Keratinocyte (primary cell): ENCODE data around the gene ATP11B. TPM values are rescaled to one million over a fixed set of nuclear protein-coding genes. Genes with fewer than 3 reads are reported as not detected.

ENCODE experiments used
- DNase-seq: peaks from one replicate; pipeline ENCODE4 v3.0.0-alpha.2; 2011; ENCODE audit warnings: low read depth, missing footprints, low spot score
- FAIRE-seq: peaks from 2 replicates; lab custom pipeline; 2011; peaks lifted over from hg19 to GRCh38; lab: Jason Lieb, UNC
- H2AFZ ChIP-seq: 2 replicates; pipeline ENCODE4 v1.6.0; 2012; ENCODE audit warnings: low read length, control low read depth, inconsistent platforms; ENCODE audit not compliant: control insufficient read depth
- H3K27ac ChIP-seq: 2 replicates; pipeline ENCODE4 v1.5.1; 2011; ENCODE audit warnings: low read length; ENCODE audit not compliant: control insufficient read depth, insufficient read depth
- H3K27me3 ChIP-seq: 3 replicates; pipeline ENCODE4 v1.6.0; 2011; ENCODE audit warnings: low read length; ENCODE audit not compliant: control insufficient read depth, insufficient read depth; ENCODE audit errors: extremely low read depth
- H3K36me3 ChIP-seq, 2 experiments: 2 replicates in 1 of 2; 3 replicates in 1 of 2; pipeline ENCODE4 v1.5.1; 2011; ENCODE audit warnings: low read length in 2 of 2, mild to moderate bottlenecking in 1 of 2; ENCODE audit not compliant: control insufficient read depth in 2 of 2, insufficient read depth in 2 of 2; ENCODE audit errors: extremely low read depth in 1 of 2
- H3K4me1 ChIP-seq: 3 replicates; pipeline ENCODE4 v1.5.1; 2011; ENCODE audit warnings: low read length; ENCODE audit not compliant: control insufficient read depth, insufficient read depth; ENCODE audit errors: extremely low read depth
- H3K4me2 ChIP-seq: 3 replicates; pipeline ENCODE4 v1.6.0; 2011; ENCODE audit warnings: low read depth, low read length; ENCODE audit not compliant: control insufficient read depth, insufficient read depth; ENCODE audit errors: extremely low read depth
- H3K4me3 ChIP-seq, 3 experiments: fragments of 200-600 bp in 1 of 3; sonication (generic) in 1 of 3; 2 replicates in 2 of 3; 3 replicates in 1 of 3; pipeline ENCODE4 v1.5.1; 2011 to 2016; ENCODE audit warnings: low read length in 3 of 3, mild to moderate bottlenecking in 3 of 3, control low read depth in 2 of 3, inconsistent platforms in 1 of 3, low read depth in 1 of 3, mixed read lengths in 1 of 3, mixed run types in 1 of 3, moderate library complexity in 1 of 3; ENCODE audit not compliant: control insufficient read depth in 2 of 3, insufficient read depth in 2 of 3; ENCODE audit errors: extremely low read depth in 1 of 3
- H3K79me2 ChIP-seq: 2 replicates; pipeline ENCODE4 v1.6.0; 2012; ENCODE audit warnings: low read length; ENCODE audit not compliant: control insufficient read depth, insufficient read depth
- H3K9ac ChIP-seq: 3 replicates; pipeline ENCODE4 v1.6.0; 2011; ENCODE audit warnings: low read length; ENCODE audit not compliant: control insufficient read depth, insufficient read depth; ENCODE audit errors: extremely low read depth
- H3K9me1 ChIP-seq: 3 replicates; pipeline ENCODE4 v1.6.0; 2011; ENCODE audit warnings: low read length; ENCODE audit not compliant: control insufficient read depth, insufficient read depth; ENCODE audit errors: extremely low read depth
- H3K9me3 ChIP-seq: 2 replicates; pipeline ENCODE4 v1.5.1; 2012; ENCODE audit warnings: low read depth, low read length; ENCODE audit not compliant: control insufficient read depth
- H4K20me1 ChIP-seq: 3 replicates; pipeline ENCODE4 v1.6.0; 2011; ENCODE audit warnings: low read length; ENCODE audit not compliant: control insufficient read depth, insufficient read depth; ENCODE audit errors: extremely low read depth
- EZH2 ChIP-seq: IDR thresholded peaks from one replicate; pipeline ENCODE4 v1.6.1; 2012; ENCODE audit warnings: inconsistent platforms, mild to moderate bottlenecking, low read length, moderate library complexity
- dilution Hi-C: fragments of 300-500 bp; cut with MboI; formaldehyde crosslinking; loops from one replicate; pipeline ENCODE4 v1.7.0; 2020; ENCODE audit warnings: low sequenced_read_pairs; ENCODE audit not compliant: extremely low pct_ligation_motif_present
- polyA plus RNA-seq, 5 experiments: library from polyadenylated mRNA; depleted of rRNA in 3 of 5; stranded (reverse) in 3 of 5; stranded (forward) in 1 of 5; unstranded in 1 of 5; fragments of >200 nt; gene quantifications; 1 replicate in 1 of 5; 2 replicates in 3 of 5; 3 replicates in 1 of 5; pipeline versions ENCODE4 v1.2.1 to v1.2.3, GENCODE V29; 2011 to 2012; ENCODE audit warnings: missing spikeins in 2 of 5, low read depth in 1 of 5, low replicate concordance in 1 of 5
- TF ChIP-seq, protein P1 (sequence below), 3 experiments: IDR thresholded peaks in 1 of 3; conservative IDR thresholded peaks in 1 of 3; optimal IDR thresholded peaks in 1 of 3; 2 replicates in 2 of 3; 3 replicates in 1 of 3; pipeline versions ENCODE3 to v1.5.1; 2011; ENCODE audit warnings: low read length in 3 of 3, mild to moderate bottlenecking in 3 of 3, moderate library complexity in 2 of 3, control low read depth in 1 of 3, inconsistent platforms in 1 of 3; ENCODE audit not compliant: insufficient read depth in 2 of 3; ENCODE audit errors: extremely low read depth in 1 of 3

The ATP11B gene
- polyA plus RNA-seq, 1 donor (not counting 4 experiments of a cell fraction or from before 2014, with no cell fraction given), result 28.9 TPM

DNA sequence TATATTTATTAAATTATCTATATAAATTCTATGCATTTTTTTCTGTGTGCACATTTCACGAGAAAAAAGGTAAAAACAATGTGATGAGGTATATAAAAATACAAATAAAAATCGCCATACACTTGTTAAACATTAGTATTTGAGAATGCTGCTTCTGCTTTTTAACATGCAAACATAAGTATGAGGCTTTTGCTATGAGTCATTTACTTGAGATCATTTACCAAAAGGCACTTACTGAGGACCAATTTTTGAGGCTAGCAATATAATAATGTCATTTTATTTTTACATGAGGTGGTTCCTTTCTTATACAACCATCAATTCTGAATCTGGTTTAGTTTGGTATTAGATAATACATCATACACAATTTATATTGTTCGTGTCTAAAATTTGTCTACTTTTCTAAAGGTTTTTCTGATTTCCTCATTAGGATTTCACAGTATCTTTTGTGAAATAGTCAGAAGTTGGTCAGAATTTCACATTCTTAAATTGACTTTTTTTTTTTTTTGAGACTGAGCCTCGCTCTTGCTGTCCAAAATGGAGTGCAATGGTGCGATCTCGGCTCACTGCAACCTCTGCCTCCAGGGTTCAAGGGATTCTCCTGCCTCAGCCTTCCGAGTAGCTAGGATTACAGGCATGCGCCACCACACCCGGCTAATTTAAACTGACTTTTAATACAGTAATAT, 161.4 kb downstream of the ATP11B start:
- no peaks in the 10 kb centered on the region for H3K4me1 ChIP-seq
- H3K9ac ChIP-seq, result no peak overlapping the region
- H4K20me1 ChIP-seq, result no peaks in the 10 kb centered on the region
- no peaks in the 10 kb centered on the region for H3K79me2 ChIP-seq
- no peak for FAIRE-seq
- H3K9me3 ChIP-seq, result no peaks in the 10 kb centered on the region
- H3K9me1 ChIP-seq, result no peaks in the 10 kb centered on the region
- no peaks in the 10 kb centered on the region for H3K27me3 ChIP-seq
- DNase-seq, result no peak
- peaks cover 3% of the 10 kb centered on the region in 2 experiments for H3K36me3 ChIP-seq
- H3K4me3 ChIP-seq, result no peak overlapping the region
- no peak overlapping the region for H3K27ac ChIP-seq
- TF ChIP-seq EZH2, result no peak
- TF ChIP-seq, protein P1, sequence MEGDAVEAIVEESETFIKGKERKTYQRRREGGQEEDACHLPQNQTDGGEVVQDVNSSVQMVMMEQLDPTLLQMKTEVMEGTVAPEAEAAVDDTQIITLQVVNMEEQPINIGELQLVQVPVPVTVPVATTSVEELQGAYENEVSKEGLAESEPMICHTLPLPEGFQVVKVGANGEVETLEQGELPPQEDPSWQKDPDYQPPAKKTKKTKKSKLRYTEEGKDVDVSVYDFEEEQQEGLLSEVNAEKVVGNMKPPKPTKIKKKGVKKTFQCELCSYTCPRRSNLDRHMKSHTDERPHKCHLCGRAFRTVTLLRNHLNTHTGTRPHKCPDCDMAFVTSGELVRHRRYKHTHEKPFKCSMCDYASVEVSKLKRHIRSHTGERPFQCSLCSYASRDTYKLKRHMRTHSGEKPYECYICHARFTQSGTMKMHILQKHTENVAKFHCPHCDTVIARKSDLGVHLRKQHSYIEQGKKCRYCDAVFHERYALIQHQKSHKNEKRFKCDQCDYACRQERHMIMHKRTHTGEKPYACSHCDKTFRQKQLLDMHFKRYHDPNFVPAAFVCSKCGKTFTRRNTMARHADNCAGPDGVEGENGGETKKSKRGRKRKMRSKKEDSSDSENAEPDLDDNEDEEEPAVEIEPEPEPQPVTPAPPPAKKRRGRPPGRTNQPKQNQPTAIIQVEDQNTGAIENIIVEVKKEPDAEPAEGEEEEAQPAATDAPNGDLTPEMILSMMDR (optimal IDR thresholded peaks at IDR 0.05 in 1 of 3, IDR thresholded peaks at IDR 0.05 in 1 of 3, conservative IDR thresholded peaks at IDR 0.05 in 1 of 3; ENCODE audit: extremely low read depth in 1 of 3, insufficient read depth in 2 of 3, low read length in 3 of 3), result no peak
- no peak overlapping the region for H3K4me2 ChIP-seq
- dilution Hi-C loops, result no loop called here
- no peak overlapping the region for H2AFZ ChIP-seq

DNA sequence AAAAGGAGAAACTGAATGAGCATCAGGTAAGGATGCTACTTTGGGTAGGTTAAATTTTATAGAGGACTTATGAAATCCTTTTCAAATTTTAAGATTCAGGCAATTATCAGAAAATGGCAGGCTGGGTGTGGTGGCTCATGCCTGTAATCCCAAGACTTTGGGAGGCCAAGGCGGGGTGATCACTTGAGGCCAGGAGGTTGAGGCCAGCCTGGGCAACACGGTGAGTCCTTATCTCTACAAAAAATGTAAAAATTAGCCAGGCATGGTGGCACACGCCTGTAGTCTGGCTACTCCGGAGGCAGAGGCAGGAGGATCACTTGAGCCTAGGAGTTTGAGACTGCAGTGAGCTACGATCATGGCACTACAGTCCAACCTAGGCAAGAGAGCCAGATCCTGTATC, 163.9 kb downstream of the ATP11B start:
- dilution Hi-C loops, result no loop called here
- no peak overlapping the region for H3K9ac ChIP-seq
- no peaks in the 10 kb centered on the region for H3K4me1 ChIP-seq
- FAIRE-seq (no peak), DNase-seq (no peak)
- no peak overlapping the region for H2AFZ ChIP-seq
- H4K20me1 ChIP-seq, result no peaks in the 10 kb centered on the region
- H3K9me1 ChIP-seq, result no peaks in the 10 kb centered on the region
- H3K79me2 ChIP-seq, result no peaks in the 10 kb centered on the region
- no peaks in the 10 kb centered on the region for H3K9me3 ChIP-seq
- no peak overlapping the region for H3K4me2 ChIP-seq
- TF ChIP-seq, protein P1 (optimal IDR thresholded peaks at IDR 0.05 in 1 of 3, IDR thresholded peaks at IDR 0.05 in 1 of 3, conservative IDR thresholded peaks at IDR 0.05 in 1 of 3; ENCODE audit: extremely low read depth in 1 of 3, insufficient read depth in 2 of 3, low read length in 3 of 3), result no peak
- TF ChIP-seq EZH2, result no peak
- no peak overlapping the region for H3K27ac ChIP-seq
- no peak overlapping the region for H3K4me3 ChIP-seq
- peaks cover 3 to 5% of the 10 kb centered on the region in 2 experiments for H3K36me3 ChIP-seq
- H3K27me3 ChIP-seq, result no peaks in the 10 kb centered on the region
